T-helper 2 cell treated with Interferon-gamma antibody and Interleukin-4, amounts not matched to agents 5 μg/mL and 100 μg/mL, for 36 hours (primary cell): ENCODE measurements around the gene RAB3GAP1.
"Not testable (repeated sequence)": the region's sequence is repeated elsewhere in the genome, so short reads cannot be mapped to it uniquely, and the experiment has no call there.

Experiments
- DNase-seq: peaks from one replicate; pipeline ENCODE4 v3.0.0; 2021; ENCODE audit warnings: low spot score
- H3K27ac Mint-ChIP-seq: one replicate; pipeline ENCODE4 v1.8.0; 2021; ENCODE audit warnings: mild to moderate bottlenecking, mixed read lengths
- H3K27me3 Mint-ChIP-seq: one replicate; pipeline ENCODE4 v1.8.0; 2021; ENCODE audit warnings: low read depth, mixed read lengths
- H3K36me3 Mint-ChIP-seq: one replicate; pipeline ENCODE4 v1.8.0; 2021; ENCODE audit warnings: low read depth, mixed read lengths
- H3K4me1 Mint-ChIP-seq: one replicate; pipeline ENCODE4 v1.8.0; 2021; ENCODE audit warnings: low read depth, mixed read lengths
- H3K4me3 Mint-ChIP-seq: one replicate; pipeline ENCODE4 v1.8.0; 2022; ENCODE audit warnings: mild to moderate bottlenecking, moderate library complexity, mixed read lengths
- H3K9me3 Mint-ChIP-seq: one replicate; pipeline ENCODE4 v1.8.0; 2021; ENCODE audit warnings: mixed read lengths

Gene RAB3GAP1

DNA sequence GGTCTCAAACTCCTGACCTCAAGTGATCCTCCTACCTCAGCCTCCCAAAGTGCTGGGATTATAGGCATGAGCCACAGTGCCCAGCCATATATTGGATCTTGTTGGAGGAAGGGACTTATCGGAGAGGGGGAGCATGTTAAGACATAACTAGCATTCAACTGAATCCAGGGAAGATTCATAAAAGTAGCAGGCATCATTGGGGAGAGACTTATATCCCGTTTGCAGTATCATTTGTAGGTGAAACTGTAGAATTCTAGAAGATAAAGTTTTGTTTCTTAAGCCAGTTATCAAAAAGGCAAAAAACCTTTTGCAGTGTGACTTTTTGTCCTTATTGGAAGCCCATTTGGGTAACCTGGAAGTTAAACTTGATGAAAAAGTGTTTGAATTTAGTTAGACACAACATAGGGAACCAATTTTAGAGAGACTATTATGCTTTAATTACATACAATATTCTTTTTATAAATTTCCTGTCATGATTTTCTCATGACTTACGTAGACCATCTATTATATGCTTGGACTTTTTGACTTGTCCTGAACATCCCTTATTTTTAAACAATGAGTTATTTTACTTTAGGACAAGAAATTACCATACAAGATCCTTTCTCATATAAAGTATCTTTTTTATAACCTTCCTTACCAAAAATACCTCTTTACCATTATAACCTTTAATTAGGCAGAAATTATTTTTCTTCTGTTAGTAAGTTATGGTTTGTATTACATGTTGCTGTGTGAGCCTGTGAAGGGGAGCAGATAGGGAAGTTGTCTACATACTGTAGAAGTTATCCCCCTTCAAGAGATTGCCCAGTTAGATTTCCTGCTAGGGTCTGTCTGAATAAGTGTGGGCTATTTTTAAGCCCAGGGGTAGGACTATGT, 20.3 kb downstream of the RAB3GAP1 start:
- peaks cover 56% of the 10 kb centered on the region for H3K9me3 Mint-ChIP-seq
- no peak overlapping the region for H3K4me3 Mint-ChIP-seq
- H3K36me3 Mint-ChIP-seq = peaks cover 59% of the 10 kb centered on the region
- no peaks in the 10 kb centered on the region for H3K4me1 Mint-ChIP-seq
- no peak overlapping the region for H3K27ac Mint-ChIP-seq
- DNase-seq = no peak
- no peaks in the 10 kb centered on the region for H3K27me3 Mint-ChIP-seq

DNA sequence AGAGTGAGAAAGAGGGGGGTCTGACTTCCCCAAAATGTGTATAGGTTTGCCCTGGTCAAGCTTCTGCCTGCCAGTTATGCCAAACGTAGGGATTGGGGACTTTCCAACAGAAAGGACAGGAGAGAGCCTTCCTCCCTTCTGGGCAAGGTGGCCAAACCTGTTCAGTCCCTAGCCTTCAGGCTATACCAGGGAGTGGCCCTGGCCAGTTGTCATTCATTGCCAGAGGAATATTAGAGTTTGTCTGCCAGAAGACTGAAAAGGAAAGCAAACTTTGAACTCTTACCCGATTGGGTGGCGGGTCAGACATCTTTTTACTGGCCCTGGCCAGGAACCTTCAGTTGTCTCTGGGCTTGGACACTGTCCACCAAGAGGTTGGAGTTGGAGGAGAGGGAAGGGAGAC, 22.1 kb downstream of the RAB3GAP1 start:
- Mint-ChIP-seq H3K27ac (no peak overlapping the region), H3K27me3 (no peaks in the 10 kb centered on the region), H3K9me3 (peaks cover 56% of the 10 kb centered on the region), H3K36me3 (peaks cover 54% of the 10 kb centered on the region), H3K4me3 (no peak overlapping the region), H3K4me1 (no peaks in the 10 kb centered on the region)
- no peak for DNase-seq

DNA sequence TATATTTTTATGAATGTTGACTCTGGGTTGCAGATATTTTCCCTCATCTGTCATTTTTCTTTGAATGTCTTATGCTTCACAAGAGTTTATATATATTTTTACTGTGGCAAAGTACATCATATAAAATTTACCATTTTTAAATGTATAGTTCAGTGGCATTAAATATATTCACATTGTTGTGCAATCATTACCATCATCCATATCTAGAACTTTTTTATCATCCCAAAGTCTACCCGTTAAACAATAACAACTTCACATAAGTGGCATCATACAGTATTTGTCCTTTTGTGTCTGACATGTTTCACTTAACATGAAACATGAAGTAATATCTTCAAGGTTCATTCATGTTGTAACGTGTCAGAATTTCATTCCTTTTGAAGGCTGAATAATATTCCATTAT, 24.5 kb downstream of the RAB3GAP1 start:
- no peak for DNase-seq
- H3K4me3 Mint-ChIP-seq = no peak overlapping the region
- H3K4me1 Mint-ChIP-seq = peaks cover 1% of the 10 kb centered on the region
- H3K27ac Mint-ChIP-seq = no peak overlapping the region
- peaks cover 49% of the 10 kb centered on the region for H3K9me3 Mint-ChIP-seq
- H3K27me3 Mint-ChIP-seq = no peaks in the 10 kb centered on the region
- peaks cover 52% of the 10 kb centered on the region for H3K36me3 Mint-ChIP-seq

- H3K27me3 Mint-ChIP-seq = no peaks in the 10 kb centered on the region
- DNase-seq = no peak
Measured at GRCh38 chr2:135078417-135078816, 26.3 kb downstream of the RAB3GAP1 start.

GRCh38 chr2:135086222-135086621, 34.1 kb downstream of the RAB3GAP1 start:
- Mint-ChIP-seq H3K4me1 (no peaks in the 10 kb centered on the region), H3K27me3 (no peaks in the 10 kb centered on the region), H3K27ac (no peak overlapping the region), H3K36me3 (peaks cover 37% of the 10 kb centered on the region), H3K9me3 (peaks cover 31% of the 10 kb centered on the region), H3K4me3 (no peak overlapping the region)
- no peak for DNase-seq

More at GRCh38 chr2:135078417-135078816, 26.3 kb downstream of the RAB3GAP1 start:
- Mint-ChIP-seq H3K4me3 (no peak overlapping the region), H3K27ac (no peak overlapping the region), H3K4me1 (peaks cover 1% of the 10 kb centered on the region), H3K36me3 (peaks cover 48% of the 10 kb centered on the region), H3K9me3 (peaks cover 33% of the 10 kb centered on the region)

DNA sequence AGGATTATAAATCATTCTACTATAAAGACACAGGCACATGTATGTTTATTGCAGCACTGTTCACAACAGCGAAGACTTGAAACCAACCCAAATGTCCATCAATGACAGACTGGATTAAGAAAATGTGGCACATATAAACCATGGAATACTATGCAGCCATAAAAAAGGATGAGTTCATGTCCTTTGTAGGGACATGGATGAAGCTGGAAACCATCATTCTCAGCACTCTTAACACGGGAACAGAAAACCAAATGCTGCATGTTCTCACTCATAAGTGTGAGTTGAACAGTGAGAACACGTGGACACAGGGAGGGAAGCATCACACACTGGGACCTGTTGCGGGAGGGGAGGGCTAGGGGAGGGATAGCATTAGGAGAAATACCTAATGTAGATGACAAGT, 37.5 kb downstream of the RAB3GAP1 start:
- Mint-ChIP-seq H3K9me3 (peaks cover 26% of the 10 kb centered on the region), H3K36me3 (peaks cover 34% of the 10 kb centered on the region)
- not testable (repeated sequence) for H3K27me3 Mint-ChIP-seq, H3K4me1 Mint-ChIP-seq, H3K4me3 Mint-ChIP-seq, H3K27ac Mint-ChIP-seq, DNase-seq

GRCh38 chr2:135091681-135092080, 39.6 kb downstream of the RAB3GAP1 start:
- peaks cover 11% of the 10 kb centered on the region for H3K4me1 Mint-ChIP-seq
- no peaks in the 10 kb centered on the region for H3K27me3 Mint-ChIP-seq
- H3K36me3 Mint-ChIP-seq = peaks cover 35% of the 10 kb centered on the region

DNA sequence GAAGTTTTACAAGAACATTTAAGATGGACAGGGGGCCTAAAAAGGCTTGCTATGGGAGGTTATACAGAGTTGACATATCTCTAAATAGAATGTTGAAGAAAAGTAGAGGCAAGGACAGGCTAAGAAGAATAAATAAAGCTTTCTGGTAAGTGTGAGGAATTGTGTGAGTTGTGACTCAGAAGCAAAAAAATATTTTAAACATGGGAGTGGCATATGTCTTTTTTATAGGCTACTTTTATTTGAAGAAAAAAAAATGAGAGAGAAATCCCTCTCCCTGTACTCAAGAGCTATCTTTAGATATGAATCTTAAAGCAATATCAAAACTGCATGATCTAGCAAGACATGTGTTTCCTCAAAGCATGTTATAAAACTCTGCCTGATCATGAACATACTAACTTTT, 41.1 kb downstream of the RAB3GAP1 start:
- Mint-ChIP-seq H3K27me3 (no peaks in the 10 kb centered on the region), H3K4me1 (peaks cover 11% of the 10 kb centered on the region), H3K4me3 (no peak overlapping the region), H3K27ac (peak overlapping the region; percentile 50), H3K9me3 (peaks cover 10% of the 10 kb centered on the region), H3K36me3 (peaks cover 32% of the 10 kb centered on the region)
- DNase-seq = no peak

More at GRCh38 chr2:135091681-135092080, 39.6 kb downstream of the RAB3GAP1 start:
- H3K9me3 Mint-ChIP-seq = peaks cover 22% of the 10 kb centered on the region
- H3K27ac Mint-ChIP-seq = no peak overlapping the region
- H3K4me3 Mint-ChIP-seq = no peak overlapping the region
- no peak for DNase-seq

DNA sequence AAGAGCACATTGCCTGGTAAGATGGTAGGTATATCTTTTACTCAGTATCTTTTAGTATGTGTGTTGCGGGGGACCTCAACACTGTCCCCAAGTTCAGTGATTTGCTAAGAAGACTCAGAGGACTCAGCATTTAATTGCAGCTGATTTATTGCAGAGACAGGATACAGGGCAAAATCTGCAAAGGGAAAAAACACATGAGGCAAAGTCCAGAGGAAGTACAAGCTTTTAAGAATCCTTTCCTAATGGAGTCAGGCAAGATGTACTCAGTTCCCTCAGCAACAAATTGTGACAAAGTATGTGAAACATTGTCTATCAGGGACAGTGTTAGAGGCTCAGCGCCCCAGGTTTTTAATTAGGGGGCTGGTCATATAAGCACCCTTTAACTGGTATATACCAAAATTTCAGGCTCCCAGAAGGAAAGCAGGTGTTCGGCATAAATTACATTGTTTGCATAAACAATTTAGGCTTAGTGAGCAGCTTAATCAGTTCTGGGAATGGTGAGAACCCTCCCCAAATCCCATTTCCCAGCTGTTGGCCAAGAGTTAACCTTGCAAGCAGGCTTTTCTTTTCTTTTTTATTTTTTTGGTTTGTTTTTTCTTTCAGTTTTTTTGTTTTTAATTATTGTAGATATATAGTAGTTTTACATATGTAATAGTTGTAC, 41.7 kb downstream of the RAB3GAP1 start:
- Mint-ChIP-seq H3K27me3 (no peaks in the 10 kb centered on the region), H3K9me3 (peaks cover 8% of the 10 kb centered on the region), H3K36me3 (peaks cover 31% of the 10 kb centered on the region), H3K4me1 (peaks cover 11% of the 10 kb centered on the region), H3K4me3 (no peak overlapping the region), H3K27ac (no peak overlapping the region)
- no peak for DNase-seq

DNA sequence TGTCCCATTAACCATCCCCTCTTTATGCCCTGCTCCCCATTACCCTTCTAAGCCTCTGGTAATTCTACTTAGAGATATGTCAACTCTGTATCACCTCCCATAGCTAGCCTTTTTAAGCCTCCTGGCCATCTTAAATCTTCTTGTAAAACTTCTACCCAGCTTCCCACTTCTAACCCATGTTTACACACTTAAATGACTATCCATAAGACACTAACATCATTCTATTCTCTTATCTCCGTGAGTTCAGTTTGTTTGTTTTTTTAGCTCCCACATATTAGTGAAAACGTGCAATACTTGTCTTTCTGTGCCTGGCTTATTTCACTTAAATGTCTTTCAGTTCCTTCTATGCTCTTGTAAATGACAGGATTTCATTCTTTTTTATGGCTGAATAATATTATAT, 42.4 kb downstream of the RAB3GAP1 start:
- Mint-ChIP-seq H3K4me1 (peaks cover 11% of the 10 kb centered on the region), H3K27ac (no peak overlapping the region), H3K4me3 (no peak overlapping the region), H3K27me3 (no peaks in the 10 kb centered on the region), H3K36me3 (peaks cover 27% of the 10 kb centered on the region), H3K9me3 (peaks cover under 1% of the 10 kb centered on the region)
- no peak for DNase-seq

- no peak overlapping the region for H3K27ac Mint-ChIP-seq
- DNase-seq = no peak
- peaks cover 11% of the 10 kb centered on the region for H3K4me1 Mint-ChIP-seq
- H3K36me3 Mint-ChIP-seq = peaks cover 27% of the 10 kb centered on the region
- no peaks in the 10 kb centered on the region for H3K27me3 Mint-ChIP-seq
- H3K4me3 Mint-ChIP-seq = no peak overlapping the region
- no peaks in the 10 kb centered on the region for H3K9me3 Mint-ChIP-seq
Measured at GRCh38 chr2:135095591-135095990, 43.5 kb downstream of the RAB3GAP1 start.

GRCh38 chr2:135096665-135097446, 44.8 kb downstream of the RAB3GAP1 start:
- Mint-ChIP-seq H3K9me3 (no peaks in the 10 kb centered on the region), H3K36me3 (peaks cover 33% of the 10 kb centered on the region), H3K4me3 (no peak overlapping the region), H3K27me3 (no peaks in the 10 kb centered on the region), H3K4me1 (peaks cover 11% of the 10 kb centered on the region), H3K27ac (no peak overlapping the region)
- no peak for DNase-seq

DNA sequence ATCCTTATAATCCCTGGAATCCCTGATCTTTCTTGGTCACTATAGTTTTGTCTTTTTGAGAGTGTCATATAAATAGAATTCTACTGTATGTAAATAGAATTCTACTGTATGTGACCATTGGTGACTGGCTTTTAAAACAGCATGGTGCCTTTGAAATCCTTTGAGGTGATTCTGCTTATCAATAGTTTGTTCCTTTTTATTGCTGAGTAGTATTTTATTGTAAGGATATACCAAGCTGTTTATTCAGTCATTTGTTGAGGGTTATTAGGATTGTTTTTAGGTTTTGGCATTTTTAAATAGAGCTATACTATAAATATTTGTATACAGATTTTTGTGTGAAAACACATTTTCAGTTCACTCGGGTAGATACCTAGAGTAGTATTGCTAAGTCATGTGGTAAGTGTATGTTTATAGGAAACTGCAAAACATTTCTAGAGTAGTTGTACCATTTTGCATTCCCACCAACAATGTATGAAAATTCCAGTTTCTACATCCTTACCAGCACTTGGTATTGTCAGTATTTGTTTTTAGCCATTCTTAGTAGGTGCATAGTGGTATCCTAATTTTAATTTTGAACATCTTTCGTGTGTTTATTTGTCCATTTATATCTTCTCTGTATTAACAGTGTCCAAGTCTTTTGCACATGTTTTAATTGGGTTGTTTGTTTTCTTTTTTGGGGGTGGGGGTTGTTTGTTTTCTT, 45.6 kb downstream of the RAB3GAP1 start:
- peaks cover 11% of the 10 kb centered on the region for H3K4me1 Mint-ChIP-seq
- peaks cover 38% of the 10 kb centered on the region for H3K36me3 Mint-ChIP-seq
- DNase-seq = no peak
- no peaks in the 10 kb centered on the region for H3K9me3 Mint-ChIP-seq
- no peak overlapping the region for H3K4me3 Mint-ChIP-seq
- H3K27me3 Mint-ChIP-seq = no peaks in the 10 kb centered on the region
- H3K27ac Mint-ChIP-seq = no peak overlapping the region
